ENCODE data around the gene IFNA4. TPM values are rescaled to one million over a fixed set of nuclear protein-coding genes. Genes with fewer than 3 reads are reported as not detected.
"Not testable (repeated sequence)": the region's sequence is repeated elsewhere in the genome, so short reads cannot be mapped to it uniquely, and the experiment has no call there.

Gene IFNA4
- total and polyA plus RNA-seq, 2 donors (not counting 1 experiment from before 2014, with no cell fraction given): not detected

DNA sequence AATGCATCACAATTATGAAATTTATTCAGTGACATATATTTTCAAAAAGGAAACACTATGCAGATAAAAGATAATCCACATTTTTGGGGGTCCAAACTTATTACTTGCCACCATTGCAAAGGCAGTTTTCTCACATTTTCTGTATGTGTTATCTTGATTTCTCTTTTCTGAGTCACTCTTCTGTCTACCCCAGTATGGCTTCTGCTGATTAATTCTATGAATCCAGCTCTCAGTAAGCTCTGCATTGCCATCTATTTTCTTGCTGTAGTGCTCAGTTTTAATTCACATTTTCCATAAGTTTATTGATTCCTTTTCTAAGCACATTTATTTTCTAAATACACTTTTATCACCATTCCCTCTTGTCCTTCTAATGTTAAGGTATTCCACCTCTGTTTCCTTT is 17.8 kb upstream of the IFNA4 start:
- TF ChIP-seq EZH2 (IDR thresholded peaks at IDR 0.05; ENCODE audit: borderline replicate concordance, insufficient read depth, low read depth, low read length, poor library complexity, severe bottlenecking): no peak
- TF ChIP-seq, protein P1, sequence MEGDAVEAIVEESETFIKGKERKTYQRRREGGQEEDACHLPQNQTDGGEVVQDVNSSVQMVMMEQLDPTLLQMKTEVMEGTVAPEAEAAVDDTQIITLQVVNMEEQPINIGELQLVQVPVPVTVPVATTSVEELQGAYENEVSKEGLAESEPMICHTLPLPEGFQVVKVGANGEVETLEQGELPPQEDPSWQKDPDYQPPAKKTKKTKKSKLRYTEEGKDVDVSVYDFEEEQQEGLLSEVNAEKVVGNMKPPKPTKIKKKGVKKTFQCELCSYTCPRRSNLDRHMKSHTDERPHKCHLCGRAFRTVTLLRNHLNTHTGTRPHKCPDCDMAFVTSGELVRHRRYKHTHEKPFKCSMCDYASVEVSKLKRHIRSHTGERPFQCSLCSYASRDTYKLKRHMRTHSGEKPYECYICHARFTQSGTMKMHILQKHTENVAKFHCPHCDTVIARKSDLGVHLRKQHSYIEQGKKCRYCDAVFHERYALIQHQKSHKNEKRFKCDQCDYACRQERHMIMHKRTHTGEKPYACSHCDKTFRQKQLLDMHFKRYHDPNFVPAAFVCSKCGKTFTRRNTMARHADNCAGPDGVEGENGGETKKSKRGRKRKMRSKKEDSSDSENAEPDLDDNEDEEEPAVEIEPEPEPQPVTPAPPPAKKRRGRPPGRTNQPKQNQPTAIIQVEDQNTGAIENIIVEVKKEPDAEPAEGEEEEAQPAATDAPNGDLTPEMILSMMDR (IDR thresholded peaks at IDR 0.05): no peak
- H3K9me3 Mint-ChIP-seq (ENCODE audit: insufficient read depth): no peaks in the 10 kb centered on the region
- intact Hi-C loops (cut with micrococcal nuclease): no loop called here
- H2AFZ ChIP-seq (ENCODE audit: insufficient read depth, low read depth, low read length, poor library complexity, severe bottlenecking): no peak overlapping the region
- H3K36me3 ChIP-seq (replicated peaks in 1 of 2; ENCODE audit: control extremely low read depth in 1 of 2, control insufficient read depth in 1 of 2, extremely low read depth in 1 of 2, insufficient read depth in 2 of 2, low read length in 1 of 2): no peaks in the 10 kb centered on the region
- H4K20me1 ChIP-seq (ENCODE audit: control insufficient read depth, insufficient read depth, low read length, poor library complexity, severe bottlenecking): no peaks in the 10 kb centered on the region
- no peaks in the 10 kb centered on the region for H3K4me1 ChIP-seq (ENCODE audit: control insufficient read depth in 2 of 2, insufficient read depth in 2 of 2, low read length in 2 of 2)
- H3K27ac Mint-ChIP-seq: no peak overlapping the region
- DNase-seq (no peak), ATAC-seq (ENCODE audit: low read depth) (no peak)
- peaks cover 0 to under 1% (median 0%) of the 10 kb centered on the region in 4 experiments for H3K27me3 ChIP-seq (replicated peaks in 1 of 4; ENCODE audit: control extremely low read depth in 1 of 4, control insufficient read depth in 3 of 4, insufficient read depth in 4 of 4, low read length in 3 of 4)
- no peak overlapping the region for H3K9ac ChIP-seq (ENCODE audit: low read length)
- no peaks in the 10 kb centered on the region for H3K79me2 ChIP-seq (ENCODE audit: control insufficient read depth, insufficient read depth, low read length)
- H3K27ac ChIP-seq (ENCODE audit: low read length in 2 of 2): no peak overlapping the region
- H3K4me2 ChIP-seq (replicated peaks; ENCODE audit: low read depth, low read length, poor library complexity, severe bottlenecking): no peak overlapping the region
- no peaks in the 10 kb centered on the region for H3K4me1 Mint-ChIP-seq
- POLR2A ChIA-PET: no interaction called here
- H3K9me3 ChIP-seq (ENCODE audit: control extremely low read depth in 1 of 3, control insufficient read depth in 2 of 3, insufficient read depth in 1 of 3, low read length in 2 of 3): no peaks in the 10 kb centered on the region
- H3K4me3 ChIP-seq (ENCODE audit: control extremely low read depth in 1 of 5, extremely low read depth in 1 of 5, insufficient read depth in 1 of 5, low read depth in 2 of 5, low read length in 4 of 5): no peak overlapping the region
- H3K4me3 Mint-ChIP-seq: no peak overlapping the region
- CTCF ChIA-PET: no interaction called here
- peaks cover 23% of the 10 kb centered on the region for H3K27me3 Mint-ChIP-seq

DNA sequence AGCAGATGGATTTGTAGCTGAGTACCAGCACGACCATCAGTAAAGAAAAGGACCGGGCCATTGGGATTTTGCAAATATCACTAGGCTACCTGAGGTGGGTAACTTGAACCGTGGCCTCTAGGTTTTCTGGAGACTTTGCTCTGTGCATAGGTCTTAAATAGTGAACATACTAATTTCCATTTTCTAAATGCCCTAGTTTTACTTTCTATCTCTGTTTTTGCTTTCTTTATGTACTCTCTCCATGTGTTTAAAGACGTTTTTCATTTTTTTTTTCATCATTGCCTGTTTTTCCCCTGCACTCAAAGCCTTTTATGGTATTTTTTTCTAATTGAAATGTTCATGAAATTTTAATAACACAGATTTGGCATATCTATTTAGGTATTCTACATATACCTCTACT is 14.7 kb upstream of the IFNA4 start, which contains the start of gene IFNA7:
TSS of gene IFNA7 (minus strand) at position 101 of the 400 bp plus-strand sequence. CDS start at position 61, 40 bp downstream.
- ATAC-seq (ENCODE audit: low read depth); H3K27ac Mint-ChIP-seq; H3K36me3 ChIP-seq (replicated peaks in 1 of 2; ENCODE audit: control extremely low read depth in 1 of 2, control insufficient read depth in 1 of 2, extremely low read depth in 1 of 2, insufficient read depth in 2 of 2, low read length in 1 of 2); H3K4me3 ChIP-seq (ENCODE audit: control extremely low read depth in 1 of 5, extremely low read depth in 1 of 5, insufficient read depth in 1 of 5, low read depth in 2 of 5, low read length in 4 of 5); H3K9me3 ChIP-seq (ENCODE audit: control extremely low read depth in 1 of 3, control insufficient read depth in 2 of 3, insufficient read depth in 1 of 3, low read length in 2 of 3); H3K79me2 ChIP-seq (ENCODE audit: control insufficient read depth, insufficient read depth, low read length); H3K9ac ChIP-seq (ENCODE audit: low read length); H4K20me1 ChIP-seq (ENCODE audit: control insufficient read depth, insufficient read depth, low read length, poor library complexity, severe bottlenecking); H3K4me3 Mint-ChIP-seq; intact Hi-C loops (cut with micrococcal nuclease); H3K4me1 Mint-ChIP-seq; POLR2A ChIA-PET; H3K4me2 ChIP-seq (replicated peaks; ENCODE audit: low read depth, low read length, poor library complexity, severe bottlenecking); H3K27me3 ChIP-seq (replicated peaks in 1 of 4; ENCODE audit: control extremely low read depth in 1 of 4, control insufficient read depth in 3 of 4, insufficient read depth in 4 of 4, low read length in 3 of 4); H3K4me1 ChIP-seq (ENCODE audit: control insufficient read depth in 2 of 2, insufficient read depth in 2 of 2, low read length in 2 of 2); H2AFZ ChIP-seq (ENCODE audit: insufficient read depth, low read depth, low read length, poor library complexity, severe bottlenecking); H3K27ac ChIP-seq (ENCODE audit: low read length in 2 of 2); H3K9me3 Mint-ChIP-seq (ENCODE audit: insufficient read depth); DNase-seq: not testable (repeated sequence)
- H3K27me3 Mint-ChIP-seq: peaks cover 31% of the 10 kb centered on the region
- WGBS (ENCODE audit: insufficient coverage): 94% methylated on average over 2 of the region's 4 CpGs
- CTCF ChIA-PET: interaction anchor here (1.5 kb wide), 1 partner anchor 19 kb away, joined by 4 read pairs; no protein-coding TSS in a partner anchor
